A549 (cell line): ENCODE measurements around the gene NGEF. TPM values are rescaled to one million over a fixed set of nuclear protein-coding genes. Genes with fewer than 3 reads are reported as not detected.

Experiments used
- ATAC-seq, 2 experiments: fragments of 200-7000 bp in 1 of 2; fragments of >200 bp in 1 of 2; cut with Nextera tagmentation in 1 of 2; cut with Tn5 transposase in 1 of 2; 3 replicates each; pipeline versions ENCODE4 v1.8.0 to v1.9.1; 2018 to 2020; ENCODE audit warnings: mild to moderate bottlenecking in 1 of 2, moderate library complexity in 1 of 2
- CTCF ChIA-PET: fragments of 300-600 bp; sonication (Branson Sonifier 250); formaldehyde crosslinking; extraction: SDS; loops from one replicate; lab custom pipeline; 2021; ENCODE audit warnings: antibody characterized with exemption, inconsistent platforms; lab: Yijun Ruan, JAX
- POLR2A ChIA-PET: fragments of 350-600 bp; formaldehyde crosslinking; extraction: SDS; loops from one replicate; lab custom pipeline; 2021; ENCODE audit warnings: antibody characterized with exemption, inconsistent platforms; lab: Yijun Ruan, JAX
- DNase-seq, 2 experiments: peaks; one replicate each; pipeline versions ENCODE4 v3.0.0 to v3.0.0-alpha.2; 2011 to 2016; ENCODE audit warnings: low read depth in 1 of 2, low spot score in 1 of 2
- FAIRE-seq: peaks from 2 replicates; lab custom pipeline; 2011; peaks lifted over from hg19 to GRCh38; lab: Jason Lieb, UNC
- H3K27ac ChIP-seq, 2 experiments: fragments of >200 bp; sonication (Bioruptor Twin); formaldehyde crosslinking; 3 replicates each; pipeline ENCODE4 v1.5.1; 2016 to 2017
- H3K4me1 ChIP-seq: fragments of >200 bp; sonication (Bioruptor Twin); formaldehyde crosslinking; 3 replicates; pipeline ENCODE4 v1.6.1; 2016
- H3K4me2 ChIP-seq: fragments of >200 bp; sonication (Bioruptor Twin); formaldehyde crosslinking; 3 replicates; pipeline ENCODE4 v1.6.1; 2016
- H3K4me3 ChIP-seq: fragments of >200 bp; sonication (Bioruptor Twin); formaldehyde crosslinking; 3 replicates; pipeline ENCODE4 v1.5.1; 2016
- H3K9me3 ChIP-seq: fragments of >200 bp; sonication (Bioruptor Twin); formaldehyde crosslinking; 3 replicates; pipeline ENCODE4 v1.6.1; 2016
- BHLHE40 ChIP-seq: IDR thresholded peaks from 2 replicates; pipeline ENCODE4 v1.6.1; 2012; ENCODE audit warnings: low read depth, low read length, inconsistent platforms
- CBX8 ChIP-seq: fragments of 200-600 bp; sonication (generic); IDR thresholded peaks from 2 replicates; pipeline ENCODE4 v1.6.1; 2016
- CHD4 ChIP-seq: fragments of 200-600 bp; sonication (generic); IDR thresholded peaks from 2 replicates; pipeline ENCODE4 v1.6.1; 2016; ENCODE audit warnings: antibody characterized with exemption, mild to moderate bottlenecking, borderline replicate concordance
- EP300 ChIP-seq, 2 experiments: fragments of >200 bp; sonication (Bioruptor Twin); formaldehyde crosslinking; IDR thresholded peaks; 2 replicates in 1 of 2; 3 replicates in 1 of 2; pipeline ENCODE4 v1.6.1; 2016 to 2017
- FOSL2 ChIP-seq, 2 experiments: fragments of 450-650 bp in 1 of 2; fragments of >200 bp in 1 of 2; sonication (Bioruptor Twin) in 1 of 2; formaldehyde crosslinking; IDR thresholded peaks; 2 replicates each; pipeline versions ENCODE4 v1.5.0 to v1.6.1; 2016 to 2020; ENCODE audit warnings: mild to moderate bottlenecking in 1 of 2, moderate library complexity in 1 of 2
- FOXS1 ChIP-seq: fragments of 250-450 bp; sonication (Bioruptor Pico); IDR thresholded peaks from 2 replicates; pipeline ENCODE4 v1.5.0; 2020; ENCODE audit warnings: mild to moderate bottlenecking, moderate library complexity
- GATA3 ChIP-seq: IDR thresholded peaks from 2 replicates; pipeline ENCODE4 v1.6.1; 2012; ENCODE audit warnings: borderline replicate concordance
- HEYL ChIP-seq: fragments of 250-450 bp; sonication (Bioruptor Pico); IDR thresholded peaks from 2 replicates; pipeline ENCODE4 v1.8.0; 2021; ENCODE audit warnings: mild to moderate bottlenecking, moderate library complexity
- HOXB5 ChIP-seq: fragments of 250-450 bp; sonication (Bioruptor Pico); IDR thresholded peaks from 2 replicates; pipeline ENCODE4 v1.5.0; 2020; ENCODE audit warnings: mild to moderate bottlenecking, moderate library complexity
- JUNB ChIP-seq: fragments of >200 bp; sonication (Bioruptor Twin); formaldehyde crosslinking; IDR thresholded peaks from 2 replicates; pipeline ENCODE4 v1.6.1; 2016
- KDM5A ChIP-seq: fragments of 200-600 bp; sonication (generic); IDR thresholded peaks from 2 replicates; pipeline ENCODE4 v1.6.1; 2016; ENCODE audit warnings: antibody characterized with exemption, mild to moderate bottlenecking
- NR3C1 ChIP-seq: fragments of >200 bp; sonication (Bioruptor Twin); formaldehyde crosslinking; IDR thresholded peaks from 3 replicates; pipeline ENCODE4 v1.6.1; 2017
- PHF8 ChIP-seq: fragments of 200-600 bp; sonication (generic); IDR thresholded peaks from 2 replicates; pipeline ENCODE4 v1.6.1; 2016; ENCODE audit warnings: low read depth, mild to moderate bottlenecking, antibody characterized with exemption, moderate library complexity, borderline replicate concordance
- POLR2A ChIP-seq: IDR thresholded peaks from 2 replicates; pipeline ENCODE4 v1.6.1; 2012; ENCODE audit warnings: mild to moderate bottlenecking, low read length
- POLR2AphosphoS2 ChIP-seq: conservative IDR thresholded peaks from 2 replicates; pipeline ENCODE4 v1.6.1; 2012; ENCODE audit warnings: low read length, improper control_type of control experiment, inconsistent platforms
- RAD21 ChIP-seq, 2 experiments: fragments of >200 bp in 1 of 2; sonication (Bioruptor Twin) in 1 of 2; formaldehyde crosslinking in 1 of 2; IDR thresholded peaks in 1 of 2; conservative IDR thresholded peaks in 1 of 2; 2 replicates in 1 of 2; 3 replicates in 1 of 2; pipeline ENCODE4 v1.6.1; 2012 to 2018; ENCODE audit warnings: inconsistent platforms in 1 of 2
- RARB ChIP-seq: fragments of 250-450 bp; sonication (Bioruptor Pico); IDR thresholded peaks from 2 replicates; pipeline ENCODE4 v1.8.0; 2021; ENCODE audit warnings: mild to moderate bottlenecking, moderate library complexity
- REST ChIP-seq: fragments of 200-600 bp; sonication (generic); IDR thresholded peaks from 2 replicates; pipeline ENCODE4 v1.6.1; 2016; ENCODE audit warnings: antibody characterized with exemption, mild to moderate bottlenecking, moderate library complexity
- SMC3 ChIP-seq: fragments of >200 bp; sonication (Bioruptor Twin); formaldehyde crosslinking; IDR thresholded peaks from 3 replicates; pipeline ENCODE4 v1.6.1; 2018; ENCODE audit warnings: inconsistent platforms
- SREBF2 ChIP-seq: fragments of 450-650 bp; IDR thresholded peaks from 2 replicates; pipeline ENCODE4 v1.6.1; 2014; ENCODE audit warnings: mild to moderate bottlenecking, moderate library complexity
- TFCP2L1 ChIP-seq: fragments of 250-450 bp; sonication (Bioruptor Pico); IDR thresholded peaks from 2 replicates; pipeline ENCODE4 v1.5.0; 2021; ENCODE audit warnings: mild to moderate bottlenecking
- ZC3H11A ChIP-seq: fragments of 450-650 bp; IDR thresholded peaks from 2 replicates; pipeline ENCODE4 v1.6.1; 2014; ENCODE audit warnings: antibody characterized with exemption, mild to moderate bottlenecking
- ZSCAN20 ChIP-seq: fragments of 250-450 bp; sonication (Bioruptor Pico); IDR thresholded peaks from 2 replicates; pipeline ENCODE4 v1.8.0; 2022; ENCODE audit warnings: mild to moderate bottlenecking, moderate library complexity
- WGBS: methylation state at CpG from one replicate; pipeline ENCODE4 v1.1.6; 2017; ENCODE audit errors: missing lambda C conversion rate; 5-methylcytosine and 5-hydroxymethylcytosine counted together
- polyA plus RNA-seq, 4 experiments: library from polyadenylated mRNA; depleted of rRNA in 3 of 4; stranded (reverse); fragments of >200 nt; fragmentation: RNase III in 1 of 4; extraction: RNeasy Plus Mini Kit Qiagen cat#74134 plus additional on column Dnase treatment in 1 of 4; gene quantifications; 2 replicates in 3 of 4; 3 replicates in 1 of 4; pipeline ENCODE4 v1.2.3, GENCODE V29; 2011 to 2017
- TF ChIP-seq, protein P1 (sequence below): fragments of 450-650 bp; IDR thresholded peaks from 2 replicates; pipeline ENCODE4 v1.6.1; 2014; ENCODE audit warnings: antibody characterized with exemption
- TF ChIP-seq, protein P2 (sequence below): fragments of 250-450 bp; sonication (Bioruptor Pico); IDR thresholded peaks from 2 replicates; pipeline ENCODE4 v1.5.0; 2020; ENCODE audit warnings: low read depth, mild to moderate bottlenecking, moderate library complexity
- TF ChIP-seq, protein P3 (sequence below): fragments of >200 bp; sonication (Bioruptor Twin); formaldehyde crosslinking; IDR thresholded peaks from 3 replicates; pipeline ENCODE4 v1.6.1; 2016
- TF ChIP-seq, protein P4 (sequence below): IDR thresholded peaks from 2 replicates; pipeline ENCODE4 v1.6.1; 2012
- TF ChIP-seq, protein P5 (sequence below): fragments of >200 bp; sonication (Bioruptor Twin); formaldehyde crosslinking; IDR thresholded peaks from 3 replicates; pipeline ENCODE4 v1.5.1; 2016

NGEF gene
- polyA plus RNA-seq, 2 of the 4 experiments (the other 2 are of a cell fraction) = 8.1 to 9.7 TPM

DNA sequence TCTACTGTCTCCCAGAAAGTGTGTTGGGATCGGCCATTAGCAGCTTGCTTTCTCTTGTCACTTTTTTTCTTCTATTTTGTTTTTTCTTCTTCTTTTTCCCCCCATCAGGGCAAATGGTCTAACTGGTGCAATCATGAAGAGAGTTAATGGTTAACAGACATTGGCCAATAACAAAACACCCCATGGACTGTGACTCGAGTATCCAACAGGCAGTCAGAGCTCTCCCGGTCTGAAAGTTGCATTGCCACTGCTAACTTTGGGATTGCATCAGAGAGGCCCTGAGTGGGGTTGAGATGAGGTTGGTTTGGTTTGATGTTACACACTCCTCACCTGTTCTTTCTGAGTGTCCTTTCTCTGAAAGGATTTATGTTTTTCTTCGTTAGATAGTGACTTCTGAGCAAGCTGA is 155.9 kb downstream of the NGEF start (continued):
- TF ChIP-seq RAD21 (conservative IDR thresholded peaks at IDR 0.05 in 1 of 2, IDR thresholded peaks at IDR 0.05 in 1 of 2) (peak in 1 of 2 experiments; percentile 28; a peak in 1 of 5 replicates), REST (no peak), HEYL (CRISPR knock-in tag) (no peak), POLR2AphosphoS2 (no peak), ZSCAN20 (CRISPR knock-in tag) (no peak)
- TF ChIP-seq, protein P1, sequence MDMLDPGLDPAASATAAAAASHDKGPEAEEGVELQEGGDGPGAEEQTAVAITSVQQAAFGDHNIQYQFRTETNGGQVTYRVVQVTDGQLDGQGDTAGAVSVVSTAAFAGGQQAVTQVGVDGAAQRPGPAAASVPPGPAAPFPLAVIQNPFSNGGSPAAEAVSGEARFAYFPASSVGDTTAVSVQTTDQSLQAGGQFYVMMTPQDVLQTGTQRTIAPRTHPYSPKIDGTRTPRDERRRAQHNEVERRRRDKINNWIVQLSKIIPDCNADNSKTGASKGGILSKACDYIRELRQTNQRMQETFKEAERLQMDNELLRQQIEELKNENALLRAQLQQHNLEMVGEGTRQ = no peak

- FAIRE-seq (no peak), ATAC-seq (peak in 1 of 2 experiments; percentile 10; a peak in 3 of 6 replicates), DNase-seq (peak in 1 of 2 experiments; percentile 84)
- ChIA-PET CTCF (interaction anchor here (0.7 to 3.2 kb wide), 25 partner anchors 10 to 411 kb away, joined by 3 to 26 read pairs (median 5); partner anchors contain the start of genes ATG16L1 and NEU2), POLR2A (no interaction called here)
- Histone ChIP-seq H3K4me3 (no peak overlapping the region), H3K9me3 (no peaks in the 10 kb centered on the region), H3K4me2 (peak overlapping the region; percentile 90), H3K27ac (peak overlapping the region; percentile 96 to 98), H3K4me1 (peaks cover 74% of the 10 kb centered on the region)
- WGBS = 10% methylated on average over 7 of the region's 7 CpGs
- TF ChIP-seq BHLHE40 = no peak
- TF ChIP-seq RARB (CRISPR knock-in tag) = no peak
- TF ChIP-seq SMC3 = 0 out of 3 replicates have a peak, but pooled peaks have one; percentile 21
- TF ChIP-seq CHD4 = no peak
- TF ChIP-seq FOSL2 (IDR thresholded peaks at IDR 0.05) = peak; percentile 51; the same call in 1 of the 2 replicates
- peak; percentile 83 for TF ChIP-seq FOSL2 (CRISPR knock-in tag; IDR thresholded peaks at IDR 0.05)
- no peak for TF ChIP-seq NR3C1
- TF ChIP-seq EP300 (IDR thresholded peaks at IDR 0.05) = peak; percentile 71 to 72; a peak in 2 of 5 replicates
- TF ChIP-seq TFCP2L1 (CRISPR knock-in tag) = no peak
- no peak for TF ChIP-seq PHF8
- TF ChIP-seq POLR2A = no peak
- TF ChIP-seq, protein P2, sequence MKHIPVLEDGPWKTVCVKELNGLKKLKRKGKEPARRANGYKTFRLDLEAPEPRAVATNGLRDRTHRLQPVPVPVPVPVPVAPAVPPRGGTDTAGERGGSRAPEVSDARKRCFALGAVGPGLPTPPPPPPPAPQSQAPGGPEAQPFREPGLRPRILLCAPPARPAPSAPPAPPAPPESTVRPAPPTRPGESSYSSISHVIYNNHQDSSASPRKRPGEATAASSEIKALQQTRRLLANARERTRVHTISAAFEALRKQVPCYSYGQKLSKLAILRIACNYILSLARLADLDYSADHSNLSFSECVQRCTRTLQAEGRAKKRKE = no peak
- peak; percentile 29; the same call in 1 of the 2 replicates for TF ChIP-seq GATA3
- peak; percentile 67 for TF ChIP-seq JUNB
- TF ChIP-seq HOXB5 (CRISPR knock-in tag) = no peak
- TF ChIP-seq KDM5A = no peak
- no peak for TF ChIP-seq ZC3H11A
- TF ChIP-seq, protein P3, sequence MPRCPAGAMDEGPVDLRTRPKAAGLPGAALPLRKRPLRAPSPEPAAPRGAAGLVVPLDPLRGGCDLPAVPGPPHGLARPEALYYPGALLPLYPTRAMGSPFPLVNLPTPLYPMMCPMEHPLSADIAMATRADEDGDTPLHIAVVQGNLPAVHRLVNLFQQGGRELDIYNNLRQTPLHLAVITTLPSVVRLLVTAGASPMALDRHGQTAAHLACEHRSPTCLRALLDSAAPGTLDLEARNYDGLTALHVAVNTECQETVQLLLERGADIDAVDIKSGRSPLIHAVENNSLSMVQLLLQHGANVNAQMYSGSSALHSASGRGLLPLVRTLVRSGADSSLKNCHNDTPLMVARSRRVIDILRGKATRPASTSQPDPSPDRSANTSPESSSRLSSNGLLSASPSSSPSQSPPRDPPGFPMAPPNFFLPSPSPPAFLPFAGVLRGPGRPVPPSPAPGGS = no peak
- TF ChIP-seq ZSCAN20 (CRISPR knock-in tag) = no peak
- no peak for TF ChIP-seq SREBF2
- TF ChIP-seq, protein P4, sequence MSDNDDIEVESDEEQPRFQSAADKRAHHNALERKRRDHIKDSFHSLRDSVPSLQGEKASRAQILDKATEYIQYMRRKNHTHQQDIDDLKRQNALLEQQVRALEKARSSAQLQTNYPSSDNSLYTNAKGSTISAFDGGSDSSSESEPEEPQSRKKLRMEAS = peak; percentile 42
- TF ChIP-seq FOXS1 (CRISPR knock-in tag) = no peak
- TF ChIP-seq, protein P5, sequence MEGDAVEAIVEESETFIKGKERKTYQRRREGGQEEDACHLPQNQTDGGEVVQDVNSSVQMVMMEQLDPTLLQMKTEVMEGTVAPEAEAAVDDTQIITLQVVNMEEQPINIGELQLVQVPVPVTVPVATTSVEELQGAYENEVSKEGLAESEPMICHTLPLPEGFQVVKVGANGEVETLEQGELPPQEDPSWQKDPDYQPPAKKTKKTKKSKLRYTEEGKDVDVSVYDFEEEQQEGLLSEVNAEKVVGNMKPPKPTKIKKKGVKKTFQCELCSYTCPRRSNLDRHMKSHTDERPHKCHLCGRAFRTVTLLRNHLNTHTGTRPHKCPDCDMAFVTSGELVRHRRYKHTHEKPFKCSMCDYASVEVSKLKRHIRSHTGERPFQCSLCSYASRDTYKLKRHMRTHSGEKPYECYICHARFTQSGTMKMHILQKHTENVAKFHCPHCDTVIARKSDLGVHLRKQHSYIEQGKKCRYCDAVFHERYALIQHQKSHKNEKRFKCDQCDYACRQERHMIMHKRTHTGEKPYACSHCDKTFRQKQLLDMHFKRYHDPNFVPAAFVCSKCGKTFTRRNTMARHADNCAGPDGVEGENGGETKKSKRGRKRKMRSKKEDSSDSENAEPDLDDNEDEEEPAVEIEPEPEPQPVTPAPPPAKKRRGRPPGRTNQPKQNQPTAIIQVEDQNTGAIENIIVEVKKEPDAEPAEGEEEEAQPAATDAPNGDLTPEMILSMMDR = no peak
- TF ChIP-seq CBX8 = no peak
These were observed 159.0 kb downstream of the NGEF start for GRCh38 chr2:232854082-232854481.
